Measurements from ENCODE around the gene TNKS1BP1.
"Not testable (repeated sequence)": the region's sequence is repeated elsewhere in the genome, so short reads cannot be mapped to it uniquely, and the experiment has no call there.

TNKS1BP1 gene

GRCh38 chr11:57309106-57310059, 15.4 kb downstream of the TNKS1BP1 start:
- no peak for DNase-seq

DNA sequence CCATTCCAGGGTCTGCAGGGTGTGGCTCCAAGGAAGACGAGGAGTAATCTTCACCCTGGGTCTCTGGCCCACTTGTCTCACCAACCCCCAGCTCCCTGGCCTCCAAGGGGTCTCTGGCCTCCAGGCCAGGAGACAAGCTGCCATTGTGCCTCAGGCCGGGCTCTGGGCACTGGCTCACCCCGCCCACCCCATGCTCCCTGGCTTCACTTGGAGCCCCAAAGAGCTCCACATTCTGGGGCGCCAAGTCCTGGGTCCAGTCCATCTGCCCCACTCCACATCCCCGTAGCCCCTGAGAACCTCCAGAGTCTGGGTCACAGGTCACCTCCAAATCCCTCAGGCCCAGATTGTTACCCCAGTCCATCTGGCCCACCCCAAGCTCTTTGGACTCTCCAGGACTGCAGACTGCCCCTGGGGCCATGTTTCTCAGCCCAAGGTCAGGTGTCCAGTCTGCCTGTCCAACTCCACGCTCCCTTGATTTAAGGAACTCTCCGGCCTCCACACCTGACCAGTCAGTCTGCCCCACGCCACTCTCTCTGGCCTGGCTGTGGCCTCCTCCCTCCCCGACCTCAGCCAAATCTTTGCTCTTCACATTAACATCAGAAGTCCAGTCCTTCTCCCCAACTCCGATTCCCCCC, 16.2 kb downstream of the TNKS1BP1 start:
- no peak for DNase-seq

DNA sequence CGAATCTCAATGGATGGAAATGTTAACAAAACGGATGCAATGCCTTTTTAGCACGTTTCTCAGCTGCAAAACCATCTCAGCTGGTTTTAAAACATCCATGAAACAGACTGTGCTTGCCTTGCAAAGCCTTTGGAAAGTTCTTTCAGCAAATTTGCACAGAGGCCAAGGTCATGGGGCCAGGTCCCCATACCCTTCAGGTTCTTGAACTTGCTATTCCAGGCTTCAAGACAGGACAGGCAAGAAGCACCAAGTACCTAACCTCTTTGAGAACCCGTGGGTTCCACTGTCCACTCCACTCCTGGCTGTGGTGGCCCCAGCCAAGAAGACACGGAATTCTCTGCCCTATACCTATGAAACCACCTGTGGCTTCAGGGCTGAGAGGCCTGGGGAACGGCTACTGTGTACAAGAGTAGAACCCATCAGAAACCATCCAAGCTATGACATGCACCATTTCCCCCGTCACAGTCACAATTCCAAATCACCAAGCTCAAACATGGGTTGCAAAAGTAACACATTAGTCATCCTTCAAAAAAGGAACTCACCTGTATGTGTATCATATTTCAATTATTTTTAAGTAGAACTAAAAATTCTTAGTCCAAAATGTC, 17.0 kb downstream of the TNKS1BP1 start:
- no peak for DNase-seq

- no peak for DNase-seq
Measured at GRCh38 chr11:57306940-57307565, 17.7 kb downstream of the TNKS1BP1 start.

GRCh38 chr11:57306161-57306876, 18.4 kb downstream of the TNKS1BP1 start:
- no peak for DNase-seq

GRCh38 chr11:57305523-57305922, 19.2 kb downstream of the TNKS1BP1 start:
- DNase-seq, result no peak

DNA sequence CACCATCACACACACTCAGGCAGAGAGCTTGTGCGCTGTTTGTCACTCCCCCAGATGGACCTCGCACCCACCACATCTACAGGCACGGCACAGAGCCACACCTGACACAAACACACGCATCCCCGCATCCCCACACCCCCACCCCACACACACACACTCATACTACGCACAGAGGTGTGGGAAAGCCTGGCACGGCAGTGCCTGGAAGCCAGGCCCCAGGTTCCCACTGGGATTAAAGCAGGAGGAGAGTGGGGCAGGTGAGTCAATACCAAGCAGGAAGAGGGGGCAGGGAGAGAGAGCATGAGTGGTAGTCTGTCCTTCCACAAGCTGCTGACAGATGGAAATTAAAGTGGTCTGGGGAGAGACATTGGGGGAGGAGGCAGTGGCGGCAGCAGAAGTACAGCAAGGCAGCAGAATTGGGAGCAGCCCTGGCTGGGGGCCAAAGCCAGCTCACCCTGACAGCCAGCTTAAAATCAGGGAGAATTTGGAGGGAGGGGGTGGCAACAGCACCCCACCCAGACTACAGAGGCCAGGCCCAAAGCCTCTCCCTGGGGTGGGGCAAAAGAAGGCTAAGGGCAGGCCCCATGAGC, 20.7 kb downstream of the TNKS1BP1 start:
- DNase-seq, result peak; percentile 11

DNA sequence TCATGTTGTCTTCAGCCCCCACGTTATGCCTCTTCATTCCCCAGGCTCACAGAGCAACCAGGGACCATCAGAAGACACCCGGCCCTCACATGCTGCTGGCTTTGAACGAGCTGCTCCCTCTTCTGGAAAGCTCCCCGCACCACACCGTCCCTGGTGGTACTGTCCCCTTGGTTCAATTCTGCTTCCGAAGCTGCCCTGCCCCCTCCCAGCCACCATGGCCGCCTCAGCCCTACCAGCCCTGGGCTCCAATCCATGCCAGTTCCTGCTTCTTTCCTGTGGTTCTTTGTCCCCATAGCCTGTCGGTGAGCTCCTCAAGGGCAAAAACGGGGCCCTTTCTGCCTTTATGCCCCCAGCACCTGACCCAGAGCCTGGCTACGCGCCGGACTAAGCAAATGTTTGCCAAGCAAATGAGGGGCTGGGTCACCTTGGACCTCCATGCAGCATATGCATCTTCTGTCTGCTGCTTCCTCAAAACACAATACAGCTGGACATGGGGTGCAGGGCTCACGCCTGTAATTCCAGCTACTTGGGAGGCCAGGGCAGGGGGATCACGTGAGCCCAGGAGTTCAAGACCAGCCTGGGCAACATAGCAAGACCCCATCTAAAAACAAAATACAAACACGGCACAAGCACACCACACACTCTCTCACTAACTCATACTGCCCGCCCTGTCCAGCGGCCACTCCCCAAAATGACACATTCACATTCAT, 21.3 kb downstream of the TNKS1BP1 start:
- no peak for DNase-seq

DNA sequence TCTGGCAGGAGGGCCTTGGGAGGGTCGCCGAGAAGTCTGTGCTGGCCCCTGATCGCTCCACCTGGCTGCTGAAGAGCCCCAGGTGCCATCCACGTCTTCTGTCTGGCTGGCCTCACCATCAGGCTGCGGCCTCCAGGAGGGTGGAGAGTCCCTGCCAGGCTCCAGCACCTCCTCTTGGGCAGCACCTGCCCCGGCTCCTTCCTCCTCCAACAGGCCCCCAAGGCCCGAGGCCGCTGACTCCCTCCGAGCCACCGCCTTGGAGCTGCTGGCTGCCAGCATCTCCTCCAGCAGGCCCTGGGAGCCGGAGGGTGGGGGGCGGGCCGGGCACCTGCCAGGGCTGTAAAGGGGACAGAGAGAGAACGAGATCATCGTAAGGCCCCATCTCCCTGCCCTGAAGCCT, 22.3 kb downstream of the TNKS1BP1 start:
- DNase-seq, result no peak

DNA sequence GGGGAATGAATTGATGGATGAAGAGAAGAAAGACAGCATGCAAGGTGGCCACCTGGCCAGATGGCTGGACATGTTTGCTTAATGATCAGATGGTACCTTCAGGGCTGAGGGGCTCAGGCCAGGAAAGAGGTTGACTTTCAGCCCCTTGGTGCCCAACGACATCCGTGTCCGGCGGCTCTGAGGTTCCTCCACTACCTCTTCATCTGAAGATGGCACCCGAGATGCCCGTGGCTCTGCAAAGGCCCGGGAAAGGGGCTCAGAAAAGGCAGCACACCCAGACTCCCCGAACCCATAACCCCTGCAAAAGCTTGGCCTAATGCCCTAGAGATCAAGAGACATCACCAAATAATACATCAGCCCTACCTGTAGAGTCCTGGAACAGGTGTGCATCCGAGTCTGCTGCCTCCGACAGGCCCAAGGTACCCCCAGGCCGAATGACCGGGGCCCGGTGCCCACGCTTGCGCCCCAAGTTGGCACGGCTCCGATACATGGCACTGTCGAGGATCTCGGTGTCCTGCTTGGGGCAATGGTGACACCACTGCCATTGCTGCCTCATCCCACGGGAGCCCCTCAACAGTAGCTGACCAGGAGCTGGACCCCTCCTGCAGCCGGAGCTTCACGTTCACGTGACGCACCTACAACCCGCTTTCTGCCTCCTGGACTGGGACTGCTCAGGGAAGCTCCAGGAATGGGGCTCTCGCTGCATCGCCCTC, 22.9 kb downstream of the TNKS1BP1 start:
- DNase-seq, result no peak

GRCh38 chr11:57300785-57301184, 24.0 kb downstream of the TNKS1BP1 start:
- DNase-seq, result no peak

DNA sequence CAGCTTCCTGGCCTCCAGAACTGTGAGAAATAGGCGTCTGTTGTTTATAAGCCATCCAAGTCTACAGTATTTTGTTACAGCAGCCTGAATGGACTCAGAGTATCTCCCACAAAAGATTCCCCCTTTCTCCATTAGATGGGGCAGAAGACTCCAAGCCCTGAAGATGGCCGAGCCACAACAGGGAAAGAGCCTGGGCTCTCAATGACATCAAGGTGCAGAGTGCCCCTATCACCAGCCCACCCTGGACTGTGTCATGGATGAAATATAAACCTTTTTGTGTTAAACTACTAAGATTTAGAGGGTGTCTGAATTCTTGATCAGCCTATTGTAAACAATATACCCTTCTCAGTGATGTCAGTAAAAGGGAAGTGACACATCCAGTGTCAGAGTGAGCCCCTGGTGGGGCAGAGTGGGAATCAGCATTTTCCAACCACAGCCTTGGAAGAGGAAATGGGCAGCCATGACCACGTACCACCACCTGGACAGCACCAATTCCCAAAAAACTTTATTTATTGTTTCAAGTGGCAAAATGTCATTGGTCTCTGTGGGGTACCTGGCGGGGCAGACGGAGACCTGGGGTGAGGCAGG, 25.5 kb downstream of the TNKS1BP1 start:
- no peak for DNase-seq

GRCh38 chr11:57297221-57297620, 27.5 kb downstream of the TNKS1BP1 start:
- DNase-seq, result no peak

GRCh38 chr11:57296205-57296604, 28.5 kb downstream of the TNKS1BP1 start:
- DNase-seq, result not testable (repeated sequence)

GRCh38 chr11:57294225-57295131, 30.3 kb downstream of the TNKS1BP1 start:
- no peak for DNase-seq

DNA sequence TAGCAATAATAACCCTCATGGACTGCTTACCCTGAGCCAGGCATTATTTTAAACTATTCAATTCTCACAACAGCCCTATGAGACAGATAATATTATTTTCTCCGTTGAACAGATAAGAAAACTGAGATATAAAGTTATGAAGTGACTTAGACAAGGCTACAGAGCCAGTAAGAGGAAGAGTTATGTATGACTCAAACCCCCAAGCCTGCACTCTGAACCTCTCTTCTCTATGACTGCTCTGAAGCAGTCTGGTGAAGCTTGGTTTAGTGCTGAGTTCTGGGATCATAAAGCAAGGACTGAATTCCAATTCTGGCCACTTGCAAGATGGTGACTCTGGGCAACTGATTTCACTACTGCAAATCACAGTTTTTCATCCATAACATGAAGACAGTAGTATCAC, 34.5 kb downstream of the TNKS1BP1 start:
- DNase-seq, result no peak

GRCh38 chr11:57288771-57289579, 35.8 kb downstream of the TNKS1BP1 start:
- no peak for DNase-seq

DNA sequence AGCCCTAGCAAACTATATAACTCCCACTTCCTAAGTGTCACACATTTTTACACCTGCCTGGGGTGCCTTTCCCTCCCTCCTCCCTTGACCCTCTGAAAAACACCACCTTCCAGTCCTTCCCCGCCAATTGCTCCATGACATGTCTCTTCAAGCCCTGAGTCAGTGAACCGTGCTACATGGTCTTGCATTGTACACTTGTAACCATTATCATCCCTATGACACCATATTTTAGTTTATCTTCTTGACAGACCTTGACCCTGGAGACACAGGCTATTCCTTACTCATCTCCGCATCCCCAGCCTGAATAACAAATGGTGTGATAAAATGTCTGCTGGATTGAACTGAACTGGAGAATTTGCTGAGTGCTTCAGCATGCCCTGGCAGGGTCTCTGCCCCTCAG, 36.9 kb downstream of the TNKS1BP1 start:
- DNase-seq, result no peak
